Measurements from ENCODE around the gene PARS2.

DNA sequence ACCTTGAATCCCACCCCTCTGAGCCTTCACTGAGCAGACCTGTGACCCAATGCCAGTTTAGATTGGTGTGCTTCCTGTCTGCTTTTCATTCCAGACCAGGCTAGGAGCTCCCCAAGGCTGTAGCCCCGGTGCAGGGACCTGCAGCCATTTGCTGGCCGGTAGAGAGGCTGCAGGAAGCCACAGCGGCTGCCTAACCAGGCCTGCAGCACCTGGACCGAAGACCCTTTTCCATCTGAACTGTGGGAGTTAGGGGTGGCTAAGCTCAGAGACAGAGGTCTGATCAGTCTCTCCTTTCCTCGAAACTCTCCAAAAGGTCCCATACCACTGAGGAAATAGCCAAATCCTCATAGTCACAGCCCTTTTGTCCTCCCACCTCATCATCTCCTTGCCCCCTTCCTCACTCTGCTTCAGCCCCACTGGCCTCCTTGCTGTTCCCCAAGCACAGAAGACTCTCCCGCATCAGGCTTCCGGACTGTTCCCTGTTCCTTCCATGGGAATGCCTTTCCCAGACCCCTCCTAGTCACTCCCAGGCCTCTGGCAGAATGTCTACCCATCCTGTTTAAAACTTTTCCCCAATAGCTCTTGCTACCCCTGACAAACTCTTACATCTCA, 49.3 kb downstream of the PARS2 start:
- TF ChIP-seq, protein P1, sequence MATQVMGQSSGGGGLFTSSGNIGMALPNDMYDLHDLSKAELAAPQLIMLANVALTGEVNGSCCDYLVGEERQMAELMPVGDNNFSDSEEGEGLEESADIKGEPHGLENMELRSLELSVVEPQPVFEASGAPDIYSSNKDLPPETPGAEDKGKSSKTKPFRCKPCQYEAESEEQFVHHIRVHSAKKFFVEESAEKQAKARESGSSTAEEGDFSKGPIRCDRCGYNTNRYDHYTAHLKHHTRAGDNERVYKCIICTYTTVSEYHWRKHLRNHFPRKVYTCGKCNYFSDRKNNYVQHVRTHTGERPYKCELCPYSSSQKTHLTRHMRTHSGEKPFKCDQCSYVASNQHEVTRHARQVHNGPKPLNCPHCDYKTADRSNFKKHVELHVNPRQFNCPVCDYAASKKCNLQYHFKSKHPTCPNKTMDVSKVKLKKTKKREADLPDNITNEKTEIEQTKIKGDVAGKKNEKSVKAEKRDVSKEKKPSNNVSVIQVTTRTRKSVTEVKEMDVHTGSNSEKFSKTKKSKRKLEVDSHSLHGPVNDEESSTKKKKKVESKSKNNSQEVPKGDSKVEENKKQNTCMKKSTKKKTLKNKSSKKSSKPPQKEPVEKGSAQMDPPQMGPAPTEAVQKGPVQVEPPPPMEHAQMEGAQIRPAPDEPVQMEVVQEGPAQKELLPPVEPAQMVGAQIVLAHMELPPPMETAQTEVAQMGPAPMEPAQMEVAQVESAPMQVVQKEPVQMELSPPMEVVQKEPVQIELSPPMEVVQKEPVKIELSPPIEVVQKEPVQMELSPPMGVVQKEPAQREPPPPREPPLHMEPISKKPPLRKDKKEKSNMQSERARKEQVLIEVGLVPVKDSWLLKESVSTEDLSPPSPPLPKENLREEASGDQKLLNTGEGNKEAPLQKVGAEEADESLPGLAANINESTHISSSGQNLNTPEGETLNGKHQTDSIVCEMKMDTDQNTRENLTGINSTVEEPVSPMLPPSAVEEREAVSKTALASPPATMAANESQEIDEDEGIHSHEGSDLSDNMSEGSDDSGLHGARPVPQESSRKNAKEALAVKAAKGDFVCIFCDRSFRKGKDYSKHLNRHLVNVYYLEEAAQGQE (IDR thresholded peaks at IDR 0.05) = no peak
- TF ChIP-seq, protein P2, sequence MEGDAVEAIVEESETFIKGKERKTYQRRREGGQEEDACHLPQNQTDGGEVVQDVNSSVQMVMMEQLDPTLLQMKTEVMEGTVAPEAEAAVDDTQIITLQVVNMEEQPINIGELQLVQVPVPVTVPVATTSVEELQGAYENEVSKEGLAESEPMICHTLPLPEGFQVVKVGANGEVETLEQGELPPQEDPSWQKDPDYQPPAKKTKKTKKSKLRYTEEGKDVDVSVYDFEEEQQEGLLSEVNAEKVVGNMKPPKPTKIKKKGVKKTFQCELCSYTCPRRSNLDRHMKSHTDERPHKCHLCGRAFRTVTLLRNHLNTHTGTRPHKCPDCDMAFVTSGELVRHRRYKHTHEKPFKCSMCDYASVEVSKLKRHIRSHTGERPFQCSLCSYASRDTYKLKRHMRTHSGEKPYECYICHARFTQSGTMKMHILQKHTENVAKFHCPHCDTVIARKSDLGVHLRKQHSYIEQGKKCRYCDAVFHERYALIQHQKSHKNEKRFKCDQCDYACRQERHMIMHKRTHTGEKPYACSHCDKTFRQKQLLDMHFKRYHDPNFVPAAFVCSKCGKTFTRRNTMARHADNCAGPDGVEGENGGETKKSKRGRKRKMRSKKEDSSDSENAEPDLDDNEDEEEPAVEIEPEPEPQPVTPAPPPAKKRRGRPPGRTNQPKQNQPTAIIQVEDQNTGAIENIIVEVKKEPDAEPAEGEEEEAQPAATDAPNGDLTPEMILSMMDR (IDR thresholded peaks at IDR 0.05; ENCODE audit: low read depth, low read length, missing input control) = no peak
- TF ChIP-seq, protein P3, sequence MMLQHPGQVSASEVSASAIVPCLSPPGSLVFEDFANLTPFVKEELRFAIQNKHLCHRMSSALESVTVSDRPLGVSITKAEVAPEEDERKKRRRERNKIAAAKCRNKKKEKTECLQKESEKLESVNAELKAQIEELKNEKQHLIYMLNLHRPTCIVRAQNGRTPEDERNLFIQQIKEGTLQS (IDR thresholded peaks at IDR 0.05) = no peak

Measured in liver (tissue), 3 donors.